NCI-H2227 treated with DMSO at 0.1 percent for 48 hours (cell line): ENCODE results near the gene CLIP4.
"Not testable (repeated sequence)": the region's sequence is repeated elsewhere in the genome, so short reads cannot be mapped to it uniquely, and the experiment has no call there.

Experiments
- DNase-seq: peaks from one replicate; lab custom pipeline; 2025; lab: John Stamatoyannopoulos, UW

Gene CLIP4

GRCh38 chr2:29104688-29105087, 10.5 kb upstream of the CLIP4 start:
- DNase-seq, result peak; percentile 64

- peak; percentile 74 for DNase-seq
Observed at GRCh38 chr2:29105375-29105774, 9.8 kb upstream of the CLIP4 start.

- DNase-seq, result no peak
Observed at GRCh38 chr2:29106256-29106655, 9.0 kb upstream of the CLIP4 start.

- peak; percentile 87 for DNase-seq
Observed at GRCh38 chr2:29106980-29107388, 8.2 kb upstream of the CLIP4 start.

- not testable (repeated sequence) for DNase-seq
Observed at GRCh38 chr2:29107547-29107946, 7.7 kb upstream of the CLIP4 start.

- no peak for DNase-seq
Observed at GRCh38 chr2:29108225-29108624, 7.0 kb upstream of the CLIP4 start.

- DNase-seq, result no peak
Observed at GRCh38 chr2:29109246-29109645, 6.0 kb upstream of the CLIP4 start.

- DNase-seq, result no peak
Observed at GRCh38 chr2:29110916-29111535, 4.2 kb upstream of the CLIP4 start.

GRCh38 chr2:29112379-29112778, 2.8 kb upstream of the CLIP4 start:
- no peak for DNase-seq

GRCh38 chr2:29113027-29113686, 2.1 kb upstream of the CLIP4 start:
- DNase-seq, result no peak

- DNase-seq, result peak; percentile 71
Observed at GRCh38 chr2:29113891-29114321, 1.3 kb upstream of the CLIP4 start.

GRCh38 chr2:29114586-29114945, 649 bp upstream of the CLIP4 start:
- no peak for DNase-seq

- DNase-seq, result peak; percentile 60
Observed at GRCh38 chr2:29115797-29116781, 874 bp downstream of the CLIP4 start.

GRCh38 chr2:29117636-29118303, 2.6 kb downstream of the CLIP4 start:
- no peak for DNase-seq

GRCh38 chr2:29119211-29119610, 4.0 kb downstream of the CLIP4 start:
- DNase-seq, result no peak

- no peak for DNase-seq
Observed at GRCh38 chr2:29120846-29121245, 5.6 kb downstream of the CLIP4 start.

- DNase-seq, result no peak
Observed at GRCh38 chr2:29123617-29124349, 8.6 kb downstream of the CLIP4 start.

GRCh38 chr2:29124504-29124903, 9.3 kb downstream of the CLIP4 start:
- DNase-seq, result no peak

- no peak for DNase-seq
Observed at GRCh38 chr2:29129586-29130281, 14.5 kb downstream of the CLIP4 start.

- peak; percentile 25 for DNase-seq
Observed at GRCh38 chr2:29130295-29130694, 15.1 kb downstream of the CLIP4 start.

GRCh38 chr2:29134933-29135332, 19.7 kb downstream of the CLIP4 start:
- DNase-seq, result no peak
